H1 (cell line): ENCODE measurements around the gene YOD1. TPM values are rescaled to one million over a fixed set of nuclear protein-coding genes. Genes with fewer than 3 reads are reported as not detected.

ENCODE experiments used
- CTCF ChIA-PET: fragments of 300-600 bp; sonication (Branson Sonifier 250); formaldehyde crosslinking; loops from one replicate; lab custom pipeline; 2021; ENCODE audit not compliant: partially characterized antibody; lab: Charles Lee
- POLR2A ChIA-PET: fragments of 300-600 bp; sonication (Branson Sonifier 250); formaldehyde crosslinking; loops from one replicate; lab custom pipeline; 2021; ENCODE audit warnings: inconsistent platforms; ENCODE audit not compliant: partially characterized antibody; lab: Charles Lee
- DNase-seq, 2 experiments: peaks; one replicate each; pipeline versions ENCODE4 v3.0.0 to v3.0.0-alpha.2; 2010 to 2022; ENCODE audit warnings: low spot score in 2 of 2, low read depth in 1 of 2, mixed read lengths in 1 of 2
- FAIRE-seq: peaks from 2 replicates; lab custom pipeline; 2011; peaks lifted over from hg19 to GRCh38; lab: Jason Lieb, UNC
- H2AFZ ChIP-seq: 2 replicates; pipeline ENCODE4 v1.8.1; 2012; ENCODE audit warnings: low read length, inconsistent platforms
- H2AK5ac ChIP-seq: 2 replicates; pipeline ENCODE4 v1.6.1; 2013; ENCODE audit warnings: low read depth, low read length
- H2BK120ac ChIP-seq: replicated peaks from 2 replicates; pipeline ENCODE3; 2013; ENCODE audit warnings: low read depth, low read length, inconsistent platforms
- H2BK12ac ChIP-seq: 2 replicates; pipeline ENCODE4 v1.6.1; 2013; ENCODE audit warnings: low read depth, low read length
- H2BK15ac ChIP-seq: 2 replicates; pipeline ENCODE4 v1.6.1; 2013; ENCODE audit warnings: low read length
- H2BK20ac ChIP-seq: 2 replicates; pipeline ENCODE4 v1.6.1; 2013; ENCODE audit warnings: low read length
- H2BK5ac ChIP-seq: 2 replicates; pipeline ENCODE4 v1.6.1; 2013; ENCODE audit warnings: low read depth, low read length
- H3K14ac ChIP-seq: 2 replicates; pipeline ENCODE4 v1.6.1; 2013; ENCODE audit warnings: inconsistent platforms; ENCODE audit not compliant: insufficient read length
- H3K18ac ChIP-seq: 2 replicates; pipeline ENCODE4 v1.6.1; 2013; ENCODE audit warnings: low read length; ENCODE audit errors: extremely low read depth
- H3K23ac ChIP-seq: 2 replicates; pipeline ENCODE4 v1.6.1; 2013; ENCODE audit warnings: inconsistent platforms; ENCODE audit not compliant: insufficient read length
- H3K23me2 ChIP-seq: 2 replicates; pipeline ENCODE4 v1.6.1; 2013; ENCODE audit warnings: low read depth, low read length
- H3K27ac ChIP-seq: 2 replicates; pipeline ENCODE4 v1.6.1; 2011; ENCODE audit warnings: low read depth, low read length, inconsistent platforms
- H3K27me3 ChIP-seq, 4 experiments: replicated peaks in 1 of 4; 1 replicate in 1 of 4; 2 replicates in 3 of 4; pipeline versions ENCODE4 v1.6.1 to v1.8.1; 2011 to 2013; ENCODE audit warnings: low read length in 3 of 4, mild to moderate bottlenecking in 3 of 4, inconsistent platforms in 2 of 4, mixed read lengths in 2 of 4, moderate library complexity in 1 of 4; ENCODE audit not compliant: control insufficient read depth in 3 of 4, insufficient read depth in 3 of 4; ENCODE audit errors: extremely low read depth in 1 of 4
- H3K36me3 ChIP-seq, 4 experiments: 2 replicates each; pipeline versions ENCODE4 v1.6.1 to v1.8.1; 2011 to 2013; ENCODE audit warnings: mild to moderate bottlenecking in 4 of 4, low read length in 3 of 4, moderate library complexity in 2 of 4, control low read depth in 1 of 4, inconsistent platforms in 1 of 4; ENCODE audit not compliant: insufficient read depth in 4 of 4, control insufficient read depth in 2 of 4
- H3K4ac ChIP-seq: replicated peaks from 2 replicates; pipeline ENCODE3; 2013; ENCODE audit warnings: low read length, low read depth, mixed read lengths, inconsistent platforms; ENCODE audit not compliant: insufficient read length
- H3K4me1 ChIP-seq, 4 experiments: replicated peaks in 1 of 4; 1 replicate in 1 of 4; 2 replicates in 3 of 4; pipeline versions ENCODE4 v1.6.1 to v1.8.1; 2011 to 2013; ENCODE audit warnings: low read length in 3 of 4, inconsistent platforms in 2 of 4, mixed read lengths in 1 of 4; ENCODE audit not compliant: insufficient read depth in 4 of 4, control insufficient read depth in 3 of 4
- H3K4me2 ChIP-seq, 2 experiments: 2 replicates each; pipeline versions ENCODE4 v1.6.1 to v1.8.1; 2011 to 2013; ENCODE audit warnings: low read depth in 2 of 2, low read length in 2 of 2, control low read depth in 1 of 2, inconsistent platforms in 1 of 2, mild to moderate bottlenecking in 1 of 2; ENCODE audit not compliant: insufficient read depth in 1 of 2
- H3K4me3 ChIP-seq, 4 experiments: fragments of 200-600, 300-600 bp in 1 of 4; sonication (generic), shearing (Covaris generic), sonication (Bioruptor Twin) in 1 of 4; 2 replicates each; pipeline versions ENCODE4 v1.5.1 to v1.8.1; 2011 to 2016; ENCODE audit warnings: low read length in 4 of 4, low read depth in 3 of 4, control low read depth in 2 of 4, inconsistent platforms in 2 of 4, mild to moderate bottlenecking in 2 of 4, mixed read lengths in 1 of 4, moderate library complexity in 1 of 4; ENCODE audit not compliant: insufficient read depth in 2 of 4; ENCODE audit errors: extremely low read depth in 1 of 4
- H3K56ac ChIP-seq: replicated peaks from 2 replicates; pipeline ENCODE3; 2013; ENCODE audit warnings: low read depth, mild to moderate bottlenecking, mixed read lengths, low read length, inconsistent platforms; ENCODE audit not compliant: insufficient read length
- H3K79me1 ChIP-seq: 2 replicates; pipeline ENCODE4 v1.6.1; 2013; ENCODE audit warnings: low read depth, low read length, control low read depth
- H3K79me2 ChIP-seq, 2 experiments: 2 replicates each; pipeline versions ENCODE4 v1.6.1 to v1.8.1; 2012 to 2013; ENCODE audit warnings: low read length in 2 of 2, mild to moderate bottlenecking in 2 of 2, inconsistent platforms in 1 of 2; ENCODE audit not compliant: insufficient read depth in 2 of 2, control insufficient read depth in 1 of 2
- H3K9ac ChIP-seq, 4 experiments: replicated peaks in 1 of 4; 1 replicate in 1 of 4; 2 replicates in 3 of 4; pipeline versions ENCODE4 v1.6.1 to v1.8.1; 2011 to 2013; ENCODE audit warnings: low read depth in 3 of 4, low read length in 3 of 4, control low read depth in 2 of 4, mild to moderate bottlenecking in 2 of 4, moderate library complexity in 2 of 4, inconsistent platforms in 1 of 4; ENCODE audit errors: extremely low read depth in 1 of 4
- H3K9me3 ChIP-seq, 2 experiments: 2 replicates each; pipeline versions ENCODE4 v1.6.1 to v1.8.1; 2012 to 2013; ENCODE audit warnings: mild to moderate bottlenecking in 2 of 2, moderate library complexity in 2 of 2, control low read depth in 1 of 2, inconsistent platforms in 1 of 2, low read depth in 1 of 2, low read length in 1 of 2, mixed read lengths in 1 of 2; ENCODE audit not compliant: insufficient read depth in 2 of 2
- H4K20me1 ChIP-seq, 2 experiments: replicated peaks in 1 of 2; 2 replicates each; pipeline versions ENCODE3 to v1.8.1; 2011 to 2013; ENCODE audit warnings: inconsistent platforms in 2 of 2, low read length in 2 of 2, mild to moderate bottlenecking in 1 of 2; ENCODE audit not compliant: insufficient read depth in 2 of 2, control insufficient read depth in 1 of 2
- H4K5ac ChIP-seq: 2 replicates; pipeline ENCODE4 v1.6.1; 2013; ENCODE audit warnings: low read length, low read depth, mixed read lengths, inconsistent platforms; ENCODE audit not compliant: insufficient read length
- H4K8ac ChIP-seq: 2 replicates; pipeline ENCODE4 v1.8.0; 2013; ENCODE audit warnings: mild to moderate bottlenecking, moderate library complexity, low read length, inconsistent platforms; ENCODE audit not compliant: insufficient read depth; ENCODE audit errors: extremely low read depth
- H4K91ac ChIP-seq: replicated peaks from 2 replicates; pipeline ENCODE3; 2013; ENCODE audit warnings: low read length, mixed read lengths, inconsistent platforms; ENCODE audit not compliant: insufficient read length
- BRCA1 ChIP-seq: IDR thresholded peaks from 2 replicates; pipeline ENCODE4 v1.6.1; 2012; ENCODE audit warnings: low read depth, low read length, improper control_type of control experiment
- CEBPB ChIP-seq: IDR thresholded peaks from 2 replicates; pipeline ENCODE4 v1.6.1; 2012; ENCODE audit warnings: low read depth, low read length
- CTCF ChIP-seq, 3 experiments: IDR thresholded peaks; 1 replicate in 2 of 3; 2 replicates in 1 of 3; pipeline versions ENCODE4 v1.5.1 to v1.6.1; 2011; ENCODE audit warnings: low read length in 3 of 3, mild to moderate bottlenecking in 3 of 3, inconsistent platforms in 2 of 3, low read depth in 1 of 3, moderate library complexity in 1 of 3; ENCODE audit not compliant: insufficient read depth in 1 of 3; ENCODE audit errors: control extremely low read depth in 1 of 3
- EGR1 ChIP-seq: IDR thresholded peaks from 2 replicates; pipeline ENCODE4 v1.6.1; 2011; ENCODE audit warnings: low read depth, low read length, borderline replicate concordance
- GTF2F1 ChIP-seq: IDR thresholded peaks from 2 replicates; pipeline ENCODE4 v1.6.1; 2012; ENCODE audit warnings: low read depth, low read length, improper control_type of control experiment, borderline replicate concordance
- KDM4A ChIP-seq: IDR thresholded peaks from one replicate; pipeline ENCODE4 v1.7.1; 2012; ENCODE audit warnings: low read depth, mild to moderate bottlenecking, moderate library complexity, low read length, inconsistent platforms; ENCODE audit not compliant: severe bottlenecking
- RAD21 ChIP-seq, 2 experiments: IDR thresholded peaks in 1 of 2; conservative IDR thresholded peaks in 1 of 2; 2 replicates each; pipeline ENCODE4 v1.6.1; 2011; ENCODE audit warnings: low read depth in 2 of 2, low read length in 2 of 2, improper control_type of control experiment in 1 of 2, inconsistent platforms in 1 of 2, mild to moderate bottlenecking in 1 of 2, moderate library complexity in 1 of 2
- RXRA ChIP-seq: IDR thresholded peaks from 2 replicates; pipeline ENCODE4 v1.6.1; 2011; ENCODE audit warnings: low read depth, mild to moderate bottlenecking, low read length, moderate library complexity; ENCODE audit not compliant: insufficient read depth
- SAP30 ChIP-seq: fragments of 300-600 bp; sonication (generic); IDR thresholded peaks from 2 replicates; pipeline ENCODE4 v1.7.1; 2012; ENCODE audit warnings: low read length, moderate library complexity, mild to moderate bottlenecking, inconsistent platforms; ENCODE audit not compliant: insufficient read depth, insufficient replicate concordance
- SIX5 ChIP-seq: IDR thresholded peaks from 2 replicates; pipeline ENCODE4 v1.6.1; 2011; ENCODE audit warnings: mild to moderate bottlenecking, low read depth, low read length
- WGBS, 2 experiments: shearing (Covaris generic) in 1 of 2; methylation state at CpG; one replicate each; pipeline versions ENCODE4 v1.1.6 to v1.1.7; 2013 to 2015; ENCODE audit warnings: low lambda C conversion rate in 2 of 2, mixed read lengths in 2 of 2, inconsistent platforms in 1 of 2, low coverage in 1 of 2, missing lambda C conversion rate in 1 of 2; ENCODE audit not compliant: insufficient replicate concordance in 2 of 2, insufficient coverage in 1 of 2, insufficient read length in 1 of 2; ENCODE audit errors: extremely low coverage in 1 of 2, missing lambda C conversion rate in 1 of 2; 5-methylcytosine and 5-hydroxymethylcytosine counted together
- polyA plus RNA-seq, 7 experiments: library from polyadenylated mRNA; depleted of rRNA in 3 of 7; stranded (reverse) in 5 of 7; unstranded in 2 of 7; fragments of >200 nt in 5 of 7; fragments of 200-250 nt in 2 of 7; gene quantifications; 1 replicate in 5 of 7; 2 replicates in 1 of 7; 4 replicates in 1 of 7; pipeline versions ENCODE4 v1.2.1 to v1.2.3, GENCODE V29; 2011 to 2013; ENCODE audit warnings: missing spikeins in 2 of 7, mixed read lengths in 2 of 7
- total RNA-seq: library from RNA; stranded (reverse); fragmentation: NEBNext Ultra II Directional; extraction: Animal tissue kit (Norgen Biotek cat#: 25700); gene quantifications from 2 replicates; pipeline ENCODE4 v1.2.1, GENCODE V29; 2021

The YOD1 gene
- total and polyA plus RNA-seq, 2 of the 8 experiments (the other 6 are each of a cell fraction or from before 2014, with no cell fraction given), result 1.9 to 11.8 TPM

GRCh38 chr1:207049974-207050391 lies 1.0 kb downstream of the YOD1 start:
- Histone ChIP-seq H3K23me2 (peaks cover 5% of the 10 kb centered on the region; the same call in 1 of the 2 replicates), H4K20me1 (peaks cover 9 to 12% of the 10 kb centered on the region in 2 experiments), H3K4me3 (peak overlapping the region; percentile 73 to 99 (median 99)), H3K4me2 (peak overlapping the region; percentile 58 to 73), H2AFZ (no peak overlapping the region), H3K27ac (peak overlapping the region; percentile 95), H3K9me3 (no peaks in the 10 kb centered on the region), H3K4me1 (peaks cover 0 to 8% (median 2%) of the 10 kb centered on the region in 4 experiments; a peak in 3 of 7 replicates), H2BK120ac (no peak overlapping the region), H3K56ac (no peak overlapping the region), H4K8ac (no peak overlapping the region), H3K4ac (no peak overlapping the region), H2BK5ac (0 out of 2 replicates have a peak overlapping the region, but pooled peaks have one; percentile 3), H2BK15ac (no peak overlapping the region), H3K9ac (peak overlapping the region in 3 of 4 experiments; percentile 93 to 97 (median 95); a peak in 5 of 7 replicates), H2BK12ac (no peak overlapping the region), H2AK5ac (no peak overlapping the region), H3K23ac (no peak overlapping the region), H3K79me1 (no peaks in the 10 kb centered on the region; the same call in 1 of the 2 replicates), H3K79me2 (peaks cover 3 to 55% of the 10 kb centered on the region in 2 experiments; a peak in 3 of 4 replicates), H4K91ac (no peak overlapping the region), H2BK20ac (no peak overlapping the region), H3K14ac (no peak overlapping the region), H3K18ac (no peak overlapping the region), H3K36me3 (peaks cover 9 to 30% (median 10%) of the 10 kb centered on the region in 4 experiments), H3K27me3 (no peaks in the 10 kb centered on the region), H4K5ac (no peak overlapping the region)
- ChIA-PET CTCF (interaction anchor here (0.7 to 4.2 kb wide), 19 partner anchors 9 to 138 kb away, joined by 3 to 40 read pairs (median 5); partner anchors contain the start of gene C1orf116), POLR2A (interaction anchor here (0.9 to 2.9 kb wide), 5 partner anchors 12 to 347 kb away, joined by 3 to 15 read pairs (median 3); partner anchors contain the start of gene C1orf116)
- FAIRE-seq (no peak), DNase-seq (no peak)
- WGBS, 2 experiments, result 2% methylated on average over 6 of the region's 6 CpGs; no CpG with 5 or more reads in 1 of the 2 experiments
- TF ChIP-seq KDM4A (no peak), GTF2F1 (no peak), SAP30 (no peak), RAD21 (IDR thresholded peaks at IDR 0.05 in 1 of 2, conservative IDR thresholded peaks at IDR 0.05 in 1 of 2; ENCODE audit: low read depth in 2 of 2, low read length in 2 of 2) (peak; percentile 30 to 43), CTCF (IDR thresholded peaks at IDR 0.05; ENCODE audit: control extremely low read depth in 1 of 3, insufficient read depth in 1 of 3, low read depth in 1 of 3, low read length in 3 of 3) (peak in 2 of 3 experiments; percentile 37 to 54; a peak in 2 of 4 replicates), RXRA (no peak), SIX5 (no peak), EGR1 (no peak), CEBPB (no peak), BRCA1 (no peak)
